CD4-positive, alpha-beta T cell treated with Interleukin-4 for 1 hour (primary cell): Measurements from ENCODE around the gene IPO9.
A peak's percentile ranks its signal among the peaks of the same experiment; 100 is the strongest.

Experiments used
- DNase-seq, 2 donors: peaks; one replicate each; pipeline ENCODE4 v3.0.0-alpha.2; 2020 to 2022

IPO9 gene

GRCh38 chr1:201828820-201829774 lies at the start of gene IPO9:
TSS of gene IPO9 (plus strand) at chr1:201829157. CDS start at chr1:201829210, 53 bp downstream.
- DNase-seq: peak; percentile 92 to 93

- no peak for DNase-seq
These were observed 49.5 kb upstream of the IPO9 start for GRCh38 chr1:201779351-201779880.

- DNase-seq: no peak
These were observed 48.0 kb upstream of the IPO9 start for GRCh38 chr1:201780952-201781351.

- DNase-seq: no peak
These were observed 47.5 kb upstream of the IPO9 start for GRCh38 chr1:201781437-201781836.

- DNase-seq: no peak
These were observed 46.6 kb upstream of the IPO9 start for GRCh38 chr1:201782353-201782752.

- DNase-seq: no peak
These were observed 45.9 kb upstream of the IPO9 start for GRCh38 chr1:201783058-201783457.

- no peak for DNase-seq
These were observed 45.4 kb upstream of the IPO9 start for GRCh38 chr1:201783572-201783971.

GRCh38 chr1:201785291-201785690 lies 43.7 kb upstream of the IPO9 start:
- no peak for DNase-seq

GRCh38 chr1:201786824-201787223 lies 42.1 kb upstream of the IPO9 start:
- no peak for DNase-seq

- no peak for DNase-seq
These were observed 40.7 kb upstream of the IPO9 start for GRCh38 chr1:201788296-201788695.

- no peak for DNase-seq
These were observed 39.7 kb upstream of the IPO9 start for GRCh38 chr1:201789245-201789644.

- no peak for DNase-seq
These were observed 38.7 kb upstream of the IPO9 start for GRCh38 chr1:201790261-201790660.

GRCh38 chr1:201791051-201791778 lies 37.7 kb upstream of the IPO9 start:
- DNase-seq: no peak

- no peak for DNase-seq
These were observed 37.2 kb upstream of the IPO9 start for GRCh38 chr1:201791779-201792173.

- peak; percentile 52 to 57 for DNase-seq
These were observed 36.2 kb upstream of the IPO9 start for GRCh38 chr1:201792534-201793305.

GRCh38 chr1:201793306-201793925 lies 35.5 kb upstream of the IPO9 start:
- no peak for DNase-seq

- DNase-seq: no peak
These were observed 33.9 kb upstream of the IPO9 start for GRCh38 chr1:201795066-201795465.

GRCh38 chr1:201800246-201800645 lies 28.7 kb upstream of the IPO9 start:
- DNase-seq: no peak

- DNase-seq: no peak
These were observed 22.2 kb upstream of the IPO9 start for GRCh38 chr1:201806801-201807200.

GRCh38 chr1:201807958-201808632 lies 20.9 kb upstream of the IPO9 start:
- DNase-seq: no peak

GRCh38 chr1:201808633-201808990 lies 20.3 kb upstream of the IPO9 start:
- DNase-seq: no peak

- no peak for DNase-seq
These were observed 19.1 kb upstream of the IPO9 start for GRCh38 chr1:201809876-201810275.
